ENCODE results near the gene ABCF3. TPM values are rescaled to one million over a fixed set of nuclear protein-coding genes. Genes with fewer than 3 reads are reported as not detected.

ABCF3 gene
- total and polyA plus RNA-seq, 2 donors (not counting 3 experiments of a cell fraction or from before 2014, with no cell fraction given): 68.8 to 73.4 TPM

DNA sequence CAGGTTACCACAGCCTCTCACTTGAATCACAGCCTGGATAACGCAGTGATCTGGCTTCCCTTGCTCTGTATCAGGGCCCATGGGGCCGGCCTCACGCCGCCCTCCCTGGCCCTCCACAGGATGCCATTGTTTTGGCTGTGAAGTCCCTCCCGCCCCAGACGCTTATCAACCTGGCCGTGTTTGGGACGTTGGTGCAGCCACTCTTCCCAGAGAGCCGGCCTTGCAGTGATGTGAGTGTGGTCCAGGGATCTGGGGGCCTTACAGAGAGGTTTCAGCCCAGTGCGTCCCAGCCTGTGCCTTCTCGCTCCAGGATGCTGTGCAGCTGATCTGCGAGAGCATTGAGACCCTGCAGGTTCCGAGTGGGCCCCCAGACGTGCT lies 50.0 kb downstream of the ABCF3 start:
- no peak for DNase-seq (ENCODE audit: low read depth, low spot score)
- dilution Hi-C loops (cut with MboI; ENCODE audit: extremely low pct_ligation_motif_present, low sequenced_read_pairs) (no loop called here), intact Hi-C loops (cut with micrococcal nuclease) (no loop called here)
- Histone ChIP-seq H4K20me1 (replicated peaks; ENCODE audit: control insufficient read depth, extremely low read depth, insufficient read depth, low read length) (no peaks in the 10 kb centered on the region), H3K9me1 (replicated peaks; ENCODE audit: control insufficient read depth, extremely low read depth, insufficient read depth, low read length) (no peaks in the 10 kb centered on the region), H3K9ac (replicated peaks; ENCODE audit: extremely low read depth, insufficient read depth, low read length) (no peak overlapping the region), H3K9me3 (replicated peaks; ENCODE audit: control insufficient read depth, insufficient read depth, low read length) (no peaks in the 10 kb centered on the region), H3K36me3 (ENCODE audit: control insufficient read depth in 2 of 2, extremely low read depth in 1 of 2, insufficient read depth in 2 of 2, low read length in 2 of 2) (no peaks in the 10 kb centered on the region), H3K4me1 (ENCODE audit: control insufficient read depth, extremely low read depth, insufficient read depth, low read length) (no peaks in the 10 kb centered on the region), H3K27ac (ENCODE audit: insufficient read depth, low read depth, low read length) (no peak overlapping the region), H2AFZ (ENCODE audit: low read depth, low read length) (no peak overlapping the region), H3K79me2 (ENCODE audit: control insufficient read depth, insufficient read depth, low read length) (no peaks in the 10 kb centered on the region), H3K4me2 (ENCODE audit: insufficient read depth, low read length) (no peak overlapping the region), H3K27me3 (ENCODE audit: control insufficient read depth in 2 of 2, insufficient read depth in 2 of 2, low read length in 2 of 2) (peaks cover 18 to 19% of the 10 kb centered on the region in 2 experiments), H3K4me3 (replicated peaks in 1 of 3; ENCODE audit: insufficient read depth in 1 of 3, low read depth in 1 of 3, low read length in 3 of 3) (no peak overlapping the region)
- ChIA-PET POLR2A (no interaction called here), CTCF (interaction anchor here (8.1 kb wide), 1 partner anchor 9 kb away, joined by 98 read pairs; the partner anchor contains the start of gene VWA5B2)
- no TSS peak for BruUV-seq (replicated peaks)
- no peak for FAIRE-seq
- TF ChIP-seq, protein P1, sequence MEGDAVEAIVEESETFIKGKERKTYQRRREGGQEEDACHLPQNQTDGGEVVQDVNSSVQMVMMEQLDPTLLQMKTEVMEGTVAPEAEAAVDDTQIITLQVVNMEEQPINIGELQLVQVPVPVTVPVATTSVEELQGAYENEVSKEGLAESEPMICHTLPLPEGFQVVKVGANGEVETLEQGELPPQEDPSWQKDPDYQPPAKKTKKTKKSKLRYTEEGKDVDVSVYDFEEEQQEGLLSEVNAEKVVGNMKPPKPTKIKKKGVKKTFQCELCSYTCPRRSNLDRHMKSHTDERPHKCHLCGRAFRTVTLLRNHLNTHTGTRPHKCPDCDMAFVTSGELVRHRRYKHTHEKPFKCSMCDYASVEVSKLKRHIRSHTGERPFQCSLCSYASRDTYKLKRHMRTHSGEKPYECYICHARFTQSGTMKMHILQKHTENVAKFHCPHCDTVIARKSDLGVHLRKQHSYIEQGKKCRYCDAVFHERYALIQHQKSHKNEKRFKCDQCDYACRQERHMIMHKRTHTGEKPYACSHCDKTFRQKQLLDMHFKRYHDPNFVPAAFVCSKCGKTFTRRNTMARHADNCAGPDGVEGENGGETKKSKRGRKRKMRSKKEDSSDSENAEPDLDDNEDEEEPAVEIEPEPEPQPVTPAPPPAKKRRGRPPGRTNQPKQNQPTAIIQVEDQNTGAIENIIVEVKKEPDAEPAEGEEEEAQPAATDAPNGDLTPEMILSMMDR (IDR thresholded peaks at IDR 0.05; ENCODE audit: extremely low read depth in 1 of 2, insufficient read depth in 1 of 2, low read depth in 1 of 2, low read length in 2 of 2): no peak
- TF ChIP-seq, protein P2, sequence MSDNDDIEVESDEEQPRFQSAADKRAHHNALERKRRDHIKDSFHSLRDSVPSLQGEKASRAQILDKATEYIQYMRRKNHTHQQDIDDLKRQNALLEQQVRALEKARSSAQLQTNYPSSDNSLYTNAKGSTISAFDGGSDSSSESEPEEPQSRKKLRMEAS (IDR thresholded peaks at IDR 0.05; ENCODE audit: insufficient read depth, insufficient read length): no peak
- TF ChIP-seq JUN (IDR thresholded peaks at IDR 0.05; ENCODE audit: borderline replicate concordance, insufficient read depth, insufficient read length, low read depth): no peak
- TF ChIP-seq GATA2 (IDR thresholded peaks at IDR 0.05; ENCODE audit: insufficient read depth, insufficient read length, low read depth, low read length): no peak
- no peak for TF ChIP-seq MYC (IDR thresholded peaks at IDR 0.05; ENCODE audit: low read depth, low read length)
- no peak for TF ChIP-seq POLR2A (IDR thresholded peaks at IDR 0.05; ENCODE audit: low read depth, low read length)
- TF ChIP-seq FOS (IDR thresholded peaks at IDR 0.05; ENCODE audit: borderline replicate concordance, insufficient read depth, low read length): no peak
- TF ChIP-seq EZH2 (IDR thresholded peaks at IDR 0.05; ENCODE audit: borderline replicate concordance, low read depth, low read length, severe bottlenecking): no peak
- no peak for TF ChIP-seq POLR2AphosphoS5 (IDR thresholded peaks at IDR 0.05; ENCODE audit: insufficient read depth, low read depth, low read length)
